Body of pancreas (tissue), 4 donors: Measurements from ENCODE around the gene OGFOD3.

Experiments
- CTCF ChIP-seq, 7 experiments: fragments of 450-650 bp in 4 of 7; fragments of 200-600 bp in 3 of 7; sonication (generic) in 3 of 7; IDR thresholded peaks; one replicate each; pipeline ENCODE4 v1.5.1; 2016 to 2019; ENCODE audit warnings: antibody characterized with exemption in 7 of 7
- POLR2A ChIP-seq, 3 donors: fragments of 450-650 bp; IDR thresholded peaks; one replicate each; pipeline ENCODE4 v1.6.1; 2016; ENCODE audit warnings: antibody characterized with exemption in 3 of 3, mild to moderate bottlenecking in 2 of 3

GRCh38 chr17:82458179-82458884 lies 39.9 kb upstream of the OGFOD3 start, which contains the start of gene NARF:
- TF ChIP-seq CTCF (IDR thresholded peaks at IDR 0.05) (peak in 1 of 7 experiments; percentile 9), POLR2A (IDR thresholded peaks at IDR 0.05) (peak; percentile 98)
